ENCODE results near the gene WDR41.

DNA sequence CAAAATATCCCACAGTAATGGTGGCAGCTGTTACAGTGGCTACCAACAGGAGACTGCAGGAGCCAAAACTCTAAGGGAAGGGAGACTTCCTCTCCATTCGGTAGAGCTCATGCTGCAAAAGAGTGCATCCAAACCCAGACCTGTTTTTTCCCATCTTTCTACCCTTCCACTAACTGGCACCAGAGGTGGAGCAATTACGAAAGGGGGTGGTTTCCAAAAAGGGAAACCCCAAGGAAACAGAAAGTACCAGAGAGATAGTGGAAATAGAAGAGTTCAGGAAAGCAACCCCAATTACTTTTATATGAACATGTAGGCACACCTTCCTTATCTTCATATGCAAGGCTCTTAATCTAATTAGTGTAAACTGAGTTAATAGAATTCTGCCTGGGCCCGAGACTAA, 7.3 kb upstream of the WDR41 start:
- TF ChIP-seq POLR2AphosphoS5 (IDR thresholded peaks at IDR 0.05) (no peak), POLR2A (IDR thresholded peaks at IDR 0.05; ENCODE audit: low read depth) (no peak), CTCF (IDR thresholded peaks at IDR 0.05) (no peak)
